Stimulated activated CD8-positive, alpha-beta memory T cell treated with anti-CD3 and anti-CD28 coated beads, Interleukin-15, amount 100 ng/mL, for 1 hour (primary cell): ENCODE measurements around the gene KCNJ1.

Experiments
- DNase-seq: peaks from one replicate; pipeline ENCODE4 v3.0.0-alpha.2; 2020; ENCODE audit warnings: low read depth

The KCNJ1 gene

DNA sequence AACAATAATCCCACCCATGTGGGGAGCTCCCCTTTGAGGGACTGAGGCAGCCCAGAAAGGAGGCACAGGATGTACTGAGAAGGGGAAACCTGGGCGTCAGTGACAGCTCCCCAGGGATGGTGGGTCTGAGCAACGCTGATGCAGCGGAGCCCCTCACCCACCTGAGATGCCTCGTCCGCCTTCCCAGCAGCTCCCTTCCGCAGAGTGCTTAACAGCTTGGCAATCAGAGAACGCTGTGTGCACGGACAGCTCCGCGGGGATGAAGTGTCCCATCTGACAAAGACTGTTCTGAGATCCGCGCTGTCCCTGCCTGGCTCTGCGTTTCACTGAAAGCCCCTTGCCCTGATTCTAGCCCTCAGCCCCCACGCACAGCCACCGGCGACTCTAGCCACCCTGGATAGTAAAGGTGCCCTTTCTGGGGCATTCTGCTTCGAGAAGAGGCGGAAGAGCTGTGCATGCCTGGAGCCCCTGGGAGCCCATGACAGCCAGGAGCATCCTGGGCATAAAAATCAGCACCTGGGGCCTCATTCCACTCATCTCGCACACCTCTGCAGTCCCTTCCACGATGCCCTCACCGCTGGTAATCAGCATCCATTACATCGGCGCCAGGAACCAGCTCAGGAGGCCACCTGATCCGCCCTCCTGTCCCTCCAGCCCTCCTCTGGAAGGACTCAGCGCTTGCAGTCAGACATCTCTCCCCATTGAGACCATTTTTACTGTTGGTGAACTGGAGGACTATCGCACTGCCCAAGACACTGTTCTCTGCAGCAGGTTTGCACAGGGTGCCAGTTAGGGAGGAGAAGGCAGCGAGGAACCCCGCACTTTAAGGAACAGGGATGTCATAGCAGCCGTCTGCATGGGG, 34.8 kb upstream of the KCNJ1 start:
- DNase-seq, result no peak

DNA sequence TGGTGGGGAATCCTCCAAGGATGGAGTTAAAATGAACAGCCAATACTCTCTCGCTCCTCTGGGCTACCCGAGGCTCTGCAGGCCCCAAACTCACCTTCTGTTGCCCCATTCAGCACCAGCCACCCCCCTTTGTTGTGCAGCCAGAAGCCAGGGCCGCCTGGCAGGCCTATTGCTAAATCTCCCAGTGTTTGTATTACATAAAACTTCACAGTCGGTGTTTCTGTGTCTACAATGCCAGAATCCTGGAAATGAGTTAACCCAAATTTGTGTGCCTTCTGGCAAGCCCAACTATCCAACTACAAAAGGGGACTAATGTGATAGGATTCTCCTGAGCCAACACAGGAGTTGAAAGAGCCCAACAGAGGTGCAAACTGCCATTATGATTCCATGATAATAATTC, 33.4 kb upstream of the KCNJ1 start:
- no peak for DNase-seq

DNA sequence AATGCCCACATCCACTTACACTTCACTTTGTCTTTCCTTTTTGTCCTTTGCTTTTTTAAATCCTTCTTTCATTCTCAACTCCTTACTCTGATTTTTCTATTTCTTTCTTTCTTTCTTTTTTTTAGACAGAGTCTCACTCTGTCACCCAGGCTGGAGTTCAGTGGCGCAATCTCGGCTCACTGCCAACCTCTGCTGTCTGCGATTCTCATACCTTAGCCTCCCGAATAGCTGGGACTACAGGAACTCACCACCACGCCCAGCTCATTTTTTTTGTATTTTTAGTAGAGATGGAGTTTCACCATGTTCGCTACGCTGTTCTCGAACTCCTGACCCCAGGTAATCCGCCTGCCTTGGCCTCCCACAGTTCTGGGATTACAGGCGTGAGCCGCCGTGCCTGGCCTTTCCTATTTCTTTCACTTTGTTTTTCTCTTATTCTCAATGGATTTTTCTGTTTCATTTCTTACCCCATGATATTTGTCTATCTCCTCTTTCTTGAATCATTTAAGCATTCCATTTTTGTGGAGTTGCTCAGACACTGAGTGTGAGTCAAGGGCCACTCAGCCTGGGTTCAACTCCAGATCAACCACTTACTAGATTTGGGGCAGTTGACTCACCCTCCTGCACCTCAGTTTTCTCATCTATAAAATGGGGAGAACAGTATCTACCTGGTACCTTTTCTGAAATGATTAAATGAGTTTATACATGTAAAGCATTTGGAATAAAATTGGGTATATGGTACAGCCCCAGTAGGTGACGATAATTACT, 31.7 kb upstream of the KCNJ1 start:
- DNase-seq, result no peak

DNA sequence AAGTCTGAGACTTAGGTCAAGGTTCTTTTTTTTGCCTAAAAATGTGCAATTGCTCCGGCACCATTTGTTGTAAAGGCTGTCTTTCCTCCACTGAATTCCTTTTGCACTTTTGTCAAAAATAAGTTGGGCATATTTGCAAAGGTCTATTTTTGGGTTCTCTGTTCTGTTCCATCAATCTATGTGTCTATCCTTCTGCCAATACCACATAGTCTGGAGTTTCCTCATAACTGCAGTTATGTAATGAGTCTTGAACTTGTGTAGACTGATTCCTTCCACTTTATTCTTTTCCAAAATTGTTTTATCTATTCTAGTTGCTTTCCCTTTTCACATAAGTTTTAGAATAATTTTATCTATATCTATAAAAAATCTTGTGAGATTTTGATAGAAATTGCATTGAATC, 30.7 kb upstream of the KCNJ1 start:
- DNase-seq, result no peak

DNA sequence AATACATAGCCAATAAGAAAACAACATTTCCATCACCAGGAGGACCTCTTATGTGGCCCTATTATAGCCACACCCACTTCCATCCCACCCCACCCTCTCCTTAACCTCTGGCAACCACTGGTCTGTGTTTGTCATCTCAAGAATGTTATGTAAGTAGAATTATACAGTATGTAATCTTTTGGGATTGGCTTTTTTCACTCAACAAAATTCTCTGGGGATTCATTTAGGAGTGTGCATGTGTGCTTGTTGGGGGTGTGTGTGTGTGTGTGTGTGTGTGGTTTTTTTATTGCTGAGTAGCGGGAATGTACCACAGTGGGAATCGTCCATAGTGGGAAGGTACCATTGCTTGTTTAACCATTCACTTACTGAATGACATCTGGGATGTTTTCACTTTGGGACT, 29.3 kb upstream of the KCNJ1 start:
- no peak for DNase-seq

DNA sequence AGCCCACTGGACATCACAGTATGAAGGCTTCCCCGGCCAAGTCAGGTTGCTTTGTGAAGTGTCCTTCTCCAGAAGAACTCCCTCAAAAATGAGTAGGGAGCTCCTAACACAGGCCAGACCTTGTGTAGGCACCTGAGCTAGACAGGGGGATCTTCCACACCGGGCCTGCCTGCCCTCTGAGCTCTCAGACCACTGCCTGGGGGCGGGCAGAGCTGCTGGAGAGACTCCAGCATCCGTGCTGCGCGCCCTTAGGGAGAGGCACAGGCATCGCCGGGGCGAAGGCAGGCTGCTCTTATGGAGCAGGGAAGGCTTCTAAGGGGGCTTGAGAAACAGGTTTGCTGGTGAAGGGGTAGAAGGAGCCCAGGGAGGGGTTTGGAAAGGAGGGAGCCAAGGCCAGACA, 28.4 kb upstream of the KCNJ1 start:
- no peak for DNase-seq

- DNase-seq, result no peak
These were observed 27.6 kb upstream of the KCNJ1 start for GRCh38 chr11:128894685-128895084.

GRCh38 chr11:128894286-128894681, 27.2 kb upstream of the KCNJ1 start:
- no peak for DNase-seq

DNA sequence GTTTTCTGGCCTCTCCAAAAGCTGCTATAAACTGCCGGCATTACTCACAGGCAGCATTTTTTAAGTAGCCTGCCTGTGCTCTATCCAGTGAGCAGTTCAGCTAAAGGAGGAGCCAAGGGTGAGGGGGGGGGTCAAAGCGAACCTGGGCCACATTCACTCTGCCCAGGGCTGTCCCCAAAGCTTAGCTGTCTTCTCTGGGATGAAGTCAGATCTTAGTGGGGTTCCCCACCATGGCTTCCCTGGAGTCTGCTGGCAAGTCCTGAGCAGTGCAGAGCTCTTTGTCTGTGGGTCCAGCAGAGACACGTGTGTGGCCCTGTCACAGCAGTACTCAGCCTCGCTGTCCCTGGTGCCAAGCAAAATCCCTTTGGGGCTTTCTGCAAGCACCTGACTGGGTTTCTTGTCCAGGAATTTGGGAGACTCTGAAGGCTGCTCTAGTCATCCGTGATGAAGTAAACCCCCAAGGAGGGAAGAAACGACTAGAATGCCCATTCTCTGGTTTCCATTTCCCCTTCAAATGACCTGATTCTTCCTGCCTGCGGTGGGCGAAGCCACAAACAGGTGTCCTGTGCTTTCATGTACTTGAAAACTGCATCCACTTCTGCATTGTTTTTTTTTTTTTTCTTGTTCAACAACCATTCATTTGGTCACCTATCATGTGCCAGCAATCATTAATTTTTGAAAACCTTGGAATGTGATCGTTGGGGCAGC, 26.6 kb upstream of the KCNJ1 start:
- DNase-seq, result no peak

GRCh38 chr11:128892866-128893565, 25.9 kb upstream of the KCNJ1 start:
- no peak for DNase-seq

DNA sequence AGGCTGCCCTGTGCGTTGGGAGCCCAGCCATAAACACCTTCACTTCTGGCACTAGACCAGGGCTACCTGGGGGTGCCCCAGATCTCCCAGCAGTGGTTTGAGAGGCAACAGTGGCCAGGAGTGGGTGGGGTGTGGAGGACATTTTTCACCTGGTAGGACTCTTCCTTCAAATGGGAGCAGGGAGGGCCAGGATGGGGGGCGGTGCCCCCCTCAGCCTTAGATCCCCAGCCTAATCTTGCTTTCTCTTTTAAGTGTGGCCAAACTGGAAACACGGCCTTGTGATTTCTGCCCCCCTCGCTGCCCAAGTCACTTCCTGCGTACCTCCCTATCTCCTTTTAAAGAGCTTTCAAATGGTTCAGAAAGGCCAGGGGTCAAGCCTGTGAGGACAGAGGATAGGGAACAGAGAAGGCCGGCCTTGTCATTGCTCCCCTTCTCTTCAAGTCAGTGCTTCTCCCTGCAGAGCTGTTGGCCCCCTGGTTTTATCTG, 24.9 kb upstream of the KCNJ1 start:
- no peak for DNase-seq

DNA sequence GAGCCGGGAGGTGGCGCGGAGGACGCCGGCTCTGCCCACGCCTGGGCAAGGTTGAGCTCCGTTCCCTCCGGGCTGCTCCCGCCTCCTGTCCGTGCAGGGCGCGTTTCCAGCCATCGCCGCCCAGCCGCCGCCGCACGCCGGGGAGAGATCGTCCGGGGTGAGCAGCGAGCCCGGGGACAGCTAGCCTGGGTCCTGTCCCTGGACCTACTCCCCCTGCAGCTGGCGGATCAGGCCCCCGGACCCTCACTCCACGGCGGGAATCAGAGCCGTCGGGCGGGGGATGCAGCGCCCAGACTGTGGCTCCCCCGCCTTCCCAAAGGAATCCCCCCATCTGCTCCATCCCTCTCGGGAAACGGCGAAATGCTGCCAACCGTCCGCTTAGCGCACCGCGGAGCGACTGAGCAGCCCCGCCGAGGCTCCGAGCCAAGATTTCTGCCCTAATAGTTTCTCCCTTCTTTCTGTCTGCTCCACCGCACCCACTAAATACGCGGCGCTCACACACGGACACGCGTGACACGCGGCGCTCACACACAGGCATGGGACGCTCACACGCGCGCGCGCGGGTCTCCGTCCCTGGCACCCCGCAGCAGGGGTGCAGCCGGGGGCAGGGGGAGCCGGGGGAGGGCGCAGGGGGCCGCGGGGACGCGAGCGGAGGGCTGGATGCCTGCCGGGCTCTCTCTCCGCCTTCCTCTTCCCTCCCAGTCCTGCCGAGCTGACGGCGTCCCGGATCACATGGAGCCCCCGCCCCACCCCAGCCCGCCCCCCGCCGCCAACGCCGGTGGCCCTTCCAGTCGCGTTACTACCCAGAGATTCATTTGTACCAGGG, 23.7 kb upstream of the KCNJ1 start, which contains the start of gene KCNJ5:
Gene KCNJ5, plus strand, starts transcription at position 814 of the 826 bp plus-strand sequence. CDS start 19,918 bp downstream, outside the sequence.
- no peak for DNase-seq

- DNase-seq, result no peak
These were observed 23.1 kb upstream of the KCNJ1 start for GRCh38 chr11:128890216-128890542.

DNA sequence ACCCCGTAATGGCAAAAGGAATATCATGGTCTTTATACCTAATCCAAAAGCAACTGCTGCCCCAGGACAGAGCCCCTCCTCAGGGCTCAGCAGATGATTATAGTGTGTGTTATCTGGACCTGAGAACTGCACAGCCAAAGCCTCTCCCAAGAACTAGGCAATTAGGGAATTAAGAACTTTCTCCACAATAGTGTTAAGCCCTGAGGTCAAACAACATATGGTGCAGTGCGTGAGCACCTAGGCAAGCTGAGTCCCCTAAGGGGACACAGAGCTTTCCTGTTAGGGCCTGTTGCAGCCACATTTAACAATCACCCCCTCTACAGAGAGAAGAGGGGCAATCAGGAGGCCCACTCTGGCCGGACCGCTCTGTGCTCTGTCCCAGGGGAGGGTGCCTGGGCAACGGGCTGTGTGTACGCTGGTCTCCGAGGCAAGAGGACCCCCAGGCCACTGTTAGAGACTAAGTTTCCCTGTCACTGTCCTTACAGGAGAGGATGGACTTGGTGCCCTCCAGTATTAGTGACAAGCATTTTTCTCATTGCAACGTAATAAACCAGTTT, 22.6 kb upstream of the KCNJ1 start:
- no peak for DNase-seq

DNA sequence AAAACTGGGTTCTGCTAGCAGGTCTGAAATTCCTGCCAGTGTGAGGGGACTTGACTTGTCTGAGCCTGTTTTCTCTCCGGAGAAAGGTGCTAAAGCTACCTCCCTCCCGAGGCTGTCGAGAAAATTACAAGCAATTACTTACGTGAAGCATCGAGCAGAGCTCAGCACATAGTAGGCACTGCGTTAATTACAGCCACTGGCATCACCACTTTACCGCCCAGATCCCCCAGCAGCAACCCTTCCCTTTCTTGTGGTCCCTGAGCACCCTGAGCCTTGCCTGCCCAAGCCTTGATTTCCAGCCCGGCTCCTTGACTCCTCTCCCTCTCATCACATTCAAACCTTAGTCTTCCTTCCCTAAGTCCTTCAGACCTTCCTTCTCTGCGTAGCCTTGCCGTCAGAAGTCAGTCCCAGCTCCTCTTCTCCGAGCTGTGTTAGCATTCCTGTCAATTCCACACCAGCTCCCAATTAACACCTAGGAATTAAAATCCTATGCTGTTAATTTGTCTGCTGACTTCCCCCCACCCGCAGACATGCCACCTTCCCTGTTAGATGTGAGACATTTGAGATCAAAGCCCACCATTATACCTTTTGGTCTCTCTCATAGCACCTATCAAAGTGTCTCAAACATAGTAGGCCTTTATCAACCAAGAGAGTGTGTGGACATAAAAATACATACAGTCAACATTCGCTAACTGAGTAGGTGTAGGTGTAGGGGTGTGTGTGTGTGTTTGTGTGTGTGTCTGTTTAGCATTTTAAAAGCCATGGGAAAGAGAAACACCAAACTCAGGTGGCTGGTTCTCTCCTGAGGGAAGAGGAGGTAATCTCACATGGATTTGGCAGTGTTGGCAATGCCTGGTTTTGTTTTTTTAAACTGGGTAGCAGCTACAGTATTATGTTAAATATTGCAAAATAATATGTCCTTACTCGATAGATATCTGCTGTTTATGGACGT, 21.2 kb upstream of the KCNJ1 start:
- no peak for DNase-seq

DNA sequence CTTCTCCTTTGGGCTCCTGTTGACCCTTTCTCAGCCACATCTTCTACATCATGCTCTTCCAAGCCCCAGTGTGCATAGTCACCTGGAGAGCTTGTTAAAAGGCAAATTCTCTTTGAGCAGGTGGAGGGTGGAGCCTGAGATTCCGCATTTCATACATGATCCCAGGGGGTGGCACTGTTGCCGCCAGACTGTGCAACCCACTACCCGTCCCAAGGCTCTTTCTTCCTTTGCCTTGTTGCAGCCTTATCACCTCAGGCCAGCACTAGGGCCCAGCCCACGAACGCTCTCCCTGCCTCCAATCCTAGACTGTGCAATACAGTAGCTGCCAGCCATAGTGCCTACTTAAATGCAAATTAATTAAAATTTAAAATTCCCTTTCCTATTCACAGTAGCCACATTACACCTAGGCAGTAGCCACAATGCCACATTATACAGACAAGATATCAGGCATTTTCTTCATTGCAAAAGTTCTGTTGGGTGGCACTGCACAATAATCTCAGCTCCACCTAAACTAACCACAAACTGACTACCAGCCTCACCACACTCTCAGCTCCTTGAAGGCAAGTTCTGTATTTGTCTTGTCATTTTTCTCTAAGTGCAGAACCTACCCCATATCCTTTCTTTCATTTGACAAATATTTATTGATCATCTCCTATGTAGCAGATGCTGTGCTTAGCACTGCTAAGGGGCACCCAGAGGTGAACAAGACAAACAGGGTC, 19.5 kb upstream of the KCNJ1 start:
- DNase-seq, result no peak

GRCh38 chr11:128884703-128885338, 17.7 kb upstream of the KCNJ1 start:
- DNase-seq, result no peak

DNA sequence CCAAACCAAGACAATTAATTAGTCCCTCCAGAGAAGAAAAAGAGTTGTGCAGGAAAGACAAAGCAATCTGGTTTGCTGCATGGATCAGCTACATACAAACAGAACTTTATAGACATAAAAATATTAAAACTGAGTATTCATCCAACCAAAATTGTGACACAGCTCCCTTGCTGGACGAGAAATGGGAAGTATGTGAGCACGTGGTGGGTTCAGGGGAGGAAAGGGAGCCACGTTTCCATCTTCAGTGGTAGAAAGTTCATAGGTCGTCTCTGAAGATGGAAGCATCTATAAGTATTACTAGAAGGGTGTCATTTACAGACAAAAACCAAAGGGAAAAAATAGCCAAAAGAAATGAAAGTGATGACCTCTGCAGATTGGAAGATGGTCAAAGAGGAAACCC, 17.0 kb upstream of the KCNJ1 start:
- no peak for DNase-seq
